ENCODE data around the gene HDGFL2.

The HDGFL2 gene

GRCh38 chr19:4464815-4465581 is 7.1 kb upstream of the HDGFL2 start:
- no peak for DNase-seq (ENCODE audit: low read depth, low spot score)

DNA sequence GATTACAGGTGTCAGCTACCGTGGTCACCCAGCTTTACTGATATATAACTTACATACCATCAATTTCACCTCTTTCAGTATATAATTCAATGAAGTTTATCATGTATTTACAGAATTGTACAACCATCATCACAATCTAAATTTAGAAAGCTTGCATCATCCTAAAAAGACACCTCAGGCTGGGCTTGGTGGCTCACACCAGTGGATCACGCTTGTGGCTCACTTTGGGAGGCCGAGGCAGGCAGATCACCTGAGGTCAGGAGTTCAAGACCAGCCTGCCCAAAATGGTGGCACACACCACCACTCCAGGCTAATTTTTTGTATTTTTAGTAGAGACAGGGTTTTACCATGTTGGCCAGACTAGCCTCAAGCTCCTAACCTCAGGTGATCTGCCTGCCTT is 4.3 kb upstream of the HDGFL2 start:
- no peak for DNase-seq (ENCODE audit: low read depth, low spot score)

GRCh38 chr19:4471403-4472173 is 509 bp upstream of the HDGFL2 start:
- peak; percentile 100 for DNase-seq (ENCODE audit: low read depth, low spot score)

- DNase-seq (ENCODE audit: low read depth, low spot score) = no peak
Measured at GRCh38 chr19:4473011-4473762, 1.1 kb downstream of the HDGFL2 start.

- no peak for DNase-seq (ENCODE audit: low read depth, low spot score)
Measured at GRCh38 chr19:4473763-4474513, 1.8 kb downstream of the HDGFL2 start.

GRCh38 chr19:4474514-4475022 is 2.5 kb downstream of the HDGFL2 start:
- peak; percentile 46 for DNase-seq (ENCODE audit: low read depth, low spot score)

GRCh38 chr19:4477034-4477801 is 5.1 kb downstream of the HDGFL2 start:
- DNase-seq (ENCODE audit: low read depth, low spot score) = no peak

GRCh38 chr19:4482721-4483364 is 10.7 kb downstream of the HDGFL2 start:
- no peak for DNase-seq (ENCODE audit: low read depth, low spot score)

GRCh38 chr19:4483385-4483784 is 11.3 kb downstream of the HDGFL2 start:
- no peak for DNase-seq (ENCODE audit: low read depth, low spot score)

GRCh38 chr19:4487572-4487971 is 15.5 kb downstream of the HDGFL2 start:
- no peak for DNase-seq (ENCODE audit: low read depth, low spot score)

- no peak for DNase-seq (ENCODE audit: low read depth, low spot score)
Measured at GRCh38 chr19:4488496-4488895, 16.4 kb downstream of the HDGFL2 start.

DNA sequence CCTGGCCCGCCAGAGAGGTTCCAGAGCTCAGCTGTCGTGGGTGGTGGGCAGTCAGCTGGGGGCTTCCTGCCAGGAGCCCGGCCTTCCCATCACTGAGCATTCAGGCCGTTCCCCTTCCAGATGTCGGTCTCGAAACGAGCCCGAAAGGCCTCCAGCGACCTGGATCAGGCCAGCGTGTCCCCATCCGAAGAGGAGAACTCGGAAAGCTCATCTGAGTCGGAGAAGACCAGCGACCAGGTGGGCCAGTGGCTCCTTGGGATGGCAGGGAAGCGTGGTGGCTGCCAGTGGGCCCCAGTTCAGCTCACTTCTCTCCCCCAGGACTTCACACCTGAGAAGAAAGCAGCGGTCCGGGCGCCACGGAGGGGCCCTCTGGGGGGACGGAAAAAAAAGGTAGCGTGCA is 19.3 kb downstream of the HDGFL2 start:
- no peak for DNase-seq (ENCODE audit: low read depth, low spot score)

DNA sequence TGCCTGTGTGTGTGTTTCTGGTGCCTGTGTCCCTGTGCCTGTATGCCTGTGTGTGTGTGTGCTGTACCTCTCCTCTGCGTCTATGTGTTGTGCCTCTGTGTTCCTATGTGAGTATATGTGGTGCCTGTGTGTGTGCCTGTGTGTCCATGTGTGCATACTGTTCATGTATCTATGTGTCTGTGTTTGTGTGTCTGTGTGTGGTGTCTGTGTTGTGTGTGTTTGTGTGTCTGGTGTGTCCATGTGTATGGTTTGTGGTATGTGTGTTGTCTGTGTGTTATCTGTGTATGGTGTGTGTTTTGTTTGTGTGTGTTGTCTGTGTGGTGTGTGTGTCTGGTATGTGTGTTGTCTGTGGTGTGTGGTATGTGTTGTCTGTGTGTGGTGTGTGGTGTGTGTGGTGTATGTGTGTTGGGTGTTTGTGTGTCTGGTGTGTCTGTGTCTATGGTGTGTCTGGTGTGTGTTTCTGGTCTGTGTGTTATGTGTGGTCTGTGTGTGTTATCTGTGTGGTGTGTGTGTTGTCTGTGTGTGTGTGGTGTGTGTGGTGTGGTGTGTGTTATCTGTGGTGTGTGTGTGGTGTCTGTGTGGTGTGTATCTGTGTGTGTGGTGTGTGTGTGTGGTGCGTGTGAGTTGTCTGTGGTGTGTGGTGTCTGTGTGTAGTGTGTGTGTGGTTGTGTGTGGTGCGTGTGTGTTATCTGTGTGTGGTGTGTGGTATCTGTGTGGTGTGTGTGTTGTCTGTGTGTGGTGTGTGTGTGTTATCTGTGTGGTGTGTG is 20.4 kb downstream of the HDGFL2 start:
- DNase-seq (ENCODE audit: low read depth, low spot score) = no peak

GRCh38 chr19:4493104-4493928 is 21.2 kb downstream of the HDGFL2 start:
- DNase-seq (ENCODE audit: low read depth, low spot score) = no peak

DNA sequence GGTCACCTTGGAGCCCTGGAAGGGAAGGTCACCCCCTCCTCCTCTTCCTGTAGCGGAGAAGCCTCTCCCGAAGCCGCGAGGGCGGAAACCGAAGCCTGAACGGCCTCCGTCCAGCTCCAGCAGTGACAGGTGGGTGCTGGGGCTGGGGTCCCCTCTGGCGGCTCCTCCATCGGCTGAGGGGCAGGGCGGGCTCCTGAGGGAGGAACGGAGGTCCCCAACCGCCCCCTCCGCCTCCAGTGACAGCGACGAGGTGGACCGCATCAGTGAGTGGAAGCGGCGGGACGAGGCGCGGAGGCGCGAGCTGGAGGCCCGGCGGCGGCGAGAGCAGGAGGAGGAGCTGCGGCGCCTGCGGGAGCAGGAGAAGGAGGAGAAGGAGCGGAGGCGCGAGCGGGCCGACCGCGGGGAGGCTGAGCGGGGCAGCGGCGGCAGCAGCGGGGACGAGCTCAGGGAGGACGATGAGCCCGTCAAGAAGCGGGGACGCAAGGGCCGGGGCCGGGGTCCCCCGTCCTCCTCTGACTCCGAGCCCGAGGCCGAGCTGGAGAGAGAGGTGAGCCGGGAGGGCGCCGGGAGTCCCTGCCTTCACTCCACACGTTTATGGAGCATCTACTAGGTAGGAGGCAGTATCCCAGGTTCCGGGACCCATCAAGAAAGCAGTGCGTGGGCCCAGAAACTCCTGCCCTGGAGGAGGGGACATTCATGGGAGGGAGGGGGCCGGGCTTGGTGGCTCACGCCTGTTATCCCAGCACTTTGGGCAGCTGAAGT is 22.0 kb downstream of the HDGFL2 start:
- no peak for DNase-seq (ENCODE audit: low read depth, low spot score)

DNA sequence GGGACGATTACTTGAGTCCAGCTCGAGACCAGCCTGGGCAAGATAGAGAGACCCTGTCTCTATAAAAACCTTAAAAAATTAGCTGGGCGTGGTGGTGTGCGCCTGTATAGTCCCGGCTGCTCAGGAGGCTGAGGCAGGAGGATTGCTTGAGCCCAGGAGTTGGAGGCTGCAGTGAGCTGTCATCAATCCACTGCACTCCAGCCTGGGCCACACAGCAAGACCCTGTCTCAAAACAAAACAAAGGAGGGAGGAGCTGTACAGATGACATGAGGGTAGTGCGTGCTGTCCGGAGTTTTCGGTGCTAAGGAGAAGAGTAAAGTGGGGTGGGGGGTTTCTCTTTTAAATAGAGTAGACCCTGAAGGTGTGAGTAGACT is 22.6 kb downstream of the HDGFL2 start:
- DNase-seq (ENCODE audit: low read depth, low spot score) = no peak

GRCh38 chr19:4495471-4495870 is 23.4 kb downstream of the HDGFL2 start:
- DNase-seq (ENCODE audit: low read depth, low spot score) = no peak

DNA sequence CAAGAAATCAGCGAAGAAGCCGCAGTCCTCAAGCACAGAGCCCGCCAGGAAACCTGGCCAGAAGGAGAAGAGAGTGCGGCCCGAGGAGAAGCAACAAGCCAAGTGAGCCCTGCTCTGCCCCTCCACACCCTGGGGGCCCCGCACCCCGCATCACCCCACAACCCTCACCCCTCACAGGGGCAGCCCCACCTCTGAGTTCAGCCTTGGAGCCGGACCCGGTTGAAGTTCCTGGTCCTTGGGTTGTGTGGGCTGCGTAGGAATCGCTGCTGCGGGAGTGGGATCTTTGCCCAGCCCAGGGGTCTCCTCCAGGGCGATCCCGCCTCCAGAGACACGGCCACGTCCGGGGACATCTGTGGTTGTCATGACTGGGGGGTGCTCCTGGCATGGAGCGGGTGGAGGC is 24.2 kb downstream of the HDGFL2 start:
- no peak for DNase-seq (ENCODE audit: low read depth, low spot score)
